H1 (cell line): Measurements from ENCODE around the gene MEGF11. TPM values are rescaled to one million over a fixed set of nuclear protein-coding genes. Genes with fewer than 3 reads are reported as not detected.

Experiments
- CTCF ChIA-PET: fragments of 300-600 bp; sonication (Branson Sonifier 250); formaldehyde crosslinking; loops from one replicate; lab custom pipeline; 2021; ENCODE audit not compliant: partially characterized antibody; lab: Charles Lee
- POLR2A ChIA-PET: fragments of 300-600 bp; sonication (Branson Sonifier 250); formaldehyde crosslinking; loops from one replicate; lab custom pipeline; 2021; ENCODE audit warnings: inconsistent platforms; ENCODE audit not compliant: partially characterized antibody; lab: Charles Lee
- DNase-seq, 2 experiments: peaks; one replicate each; pipeline versions ENCODE4 v3.0.0 to v3.0.0-alpha.2; 2010 to 2022; ENCODE audit warnings: low spot score in 2 of 2, low read depth in 1 of 2, mixed read lengths in 1 of 2
- FAIRE-seq: peaks from 2 replicates; lab custom pipeline; 2011; peaks lifted over from hg19 to GRCh38; lab: Jason Lieb, UNC
- H2AFZ ChIP-seq: 2 replicates; pipeline ENCODE4 v1.8.1; 2012; ENCODE audit warnings: low read length, inconsistent platforms
- H2AK5ac ChIP-seq: 2 replicates; pipeline ENCODE4 v1.6.1; 2013; ENCODE audit warnings: low read depth, low read length
- H2BK120ac ChIP-seq: replicated peaks from 2 replicates; pipeline ENCODE3; 2013; ENCODE audit warnings: low read depth, low read length, inconsistent platforms
- H2BK12ac ChIP-seq: 2 replicates; pipeline ENCODE4 v1.6.1; 2013; ENCODE audit warnings: low read depth, low read length
- H2BK15ac ChIP-seq: 2 replicates; pipeline ENCODE4 v1.6.1; 2013; ENCODE audit warnings: low read length
- H2BK20ac ChIP-seq: 2 replicates; pipeline ENCODE4 v1.6.1; 2013; ENCODE audit warnings: low read length
- H2BK5ac ChIP-seq: 2 replicates; pipeline ENCODE4 v1.6.1; 2013; ENCODE audit warnings: low read depth, low read length
- H3K14ac ChIP-seq: 2 replicates; pipeline ENCODE4 v1.6.1; 2013; ENCODE audit warnings: inconsistent platforms; ENCODE audit not compliant: insufficient read length
- H3K18ac ChIP-seq: 2 replicates; pipeline ENCODE4 v1.6.1; 2013; ENCODE audit warnings: low read length; ENCODE audit errors: extremely low read depth
- H3K23ac ChIP-seq: 2 replicates; pipeline ENCODE4 v1.6.1; 2013; ENCODE audit warnings: inconsistent platforms; ENCODE audit not compliant: insufficient read length
- H3K23me2 ChIP-seq: 2 replicates; pipeline ENCODE4 v1.6.1; 2013; ENCODE audit warnings: low read depth, low read length
- H3K27ac ChIP-seq: 2 replicates; pipeline ENCODE4 v1.6.1; 2011; ENCODE audit warnings: low read depth, low read length, inconsistent platforms
- H3K27me3 ChIP-seq, 4 experiments: replicated peaks in 1 of 4; 1 replicate in 1 of 4; 2 replicates in 3 of 4; pipeline versions ENCODE4 v1.6.1 to v1.8.1; 2011 to 2013; ENCODE audit warnings: low read length in 3 of 4, mild to moderate bottlenecking in 3 of 4, inconsistent platforms in 2 of 4, mixed read lengths in 2 of 4, moderate library complexity in 1 of 4; ENCODE audit not compliant: control insufficient read depth in 3 of 4, insufficient read depth in 3 of 4; ENCODE audit errors: extremely low read depth in 1 of 4
- H3K36me3 ChIP-seq, 4 experiments: 2 replicates each; pipeline versions ENCODE4 v1.6.1 to v1.8.1; 2011 to 2013; ENCODE audit warnings: mild to moderate bottlenecking in 4 of 4, low read length in 3 of 4, moderate library complexity in 2 of 4, control low read depth in 1 of 4, inconsistent platforms in 1 of 4; ENCODE audit not compliant: insufficient read depth in 4 of 4, control insufficient read depth in 2 of 4
- H3K4ac ChIP-seq: replicated peaks from 2 replicates; pipeline ENCODE3; 2013; ENCODE audit warnings: low read length, low read depth, mixed read lengths, inconsistent platforms; ENCODE audit not compliant: insufficient read length
- H3K4me1 ChIP-seq, 4 experiments: replicated peaks in 1 of 4; 1 replicate in 1 of 4; 2 replicates in 3 of 4; pipeline versions ENCODE4 v1.6.1 to v1.8.1; 2011 to 2013; ENCODE audit warnings: low read length in 3 of 4, inconsistent platforms in 2 of 4, mixed read lengths in 1 of 4; ENCODE audit not compliant: insufficient read depth in 4 of 4, control insufficient read depth in 3 of 4
- H3K4me2 ChIP-seq, 2 experiments: 2 replicates each; pipeline versions ENCODE4 v1.6.1 to v1.8.1; 2011 to 2013; ENCODE audit warnings: low read depth in 2 of 2, low read length in 2 of 2, control low read depth in 1 of 2, inconsistent platforms in 1 of 2, mild to moderate bottlenecking in 1 of 2; ENCODE audit not compliant: insufficient read depth in 1 of 2
- H3K4me3 ChIP-seq, 4 experiments: fragments of 200-600, 300-600 bp in 1 of 4; sonication (generic), shearing (Covaris generic), sonication (Bioruptor Twin) in 1 of 4; 2 replicates each; pipeline versions ENCODE4 v1.5.1 to v1.8.1; 2011 to 2016; ENCODE audit warnings: low read length in 4 of 4, low read depth in 3 of 4, control low read depth in 2 of 4, inconsistent platforms in 2 of 4, mild to moderate bottlenecking in 2 of 4, mixed read lengths in 1 of 4, moderate library complexity in 1 of 4; ENCODE audit not compliant: insufficient read depth in 2 of 4; ENCODE audit errors: extremely low read depth in 1 of 4
- H3K56ac ChIP-seq: replicated peaks from 2 replicates; pipeline ENCODE3; 2013; ENCODE audit warnings: low read depth, mild to moderate bottlenecking, mixed read lengths, low read length, inconsistent platforms; ENCODE audit not compliant: insufficient read length
- H3K79me1 ChIP-seq: 2 replicates; pipeline ENCODE4 v1.6.1; 2013; ENCODE audit warnings: low read depth, low read length, control low read depth
- H3K79me2 ChIP-seq, 2 experiments: 2 replicates each; pipeline versions ENCODE4 v1.6.1 to v1.8.1; 2012 to 2013; ENCODE audit warnings: low read length in 2 of 2, mild to moderate bottlenecking in 2 of 2, inconsistent platforms in 1 of 2; ENCODE audit not compliant: insufficient read depth in 2 of 2, control insufficient read depth in 1 of 2
- H3K9ac ChIP-seq, 4 experiments: replicated peaks in 1 of 4; 1 replicate in 1 of 4; 2 replicates in 3 of 4; pipeline versions ENCODE4 v1.6.1 to v1.8.1; 2011 to 2013; ENCODE audit warnings: low read depth in 3 of 4, low read length in 3 of 4, control low read depth in 2 of 4, mild to moderate bottlenecking in 2 of 4, moderate library complexity in 2 of 4, inconsistent platforms in 1 of 4; ENCODE audit errors: extremely low read depth in 1 of 4
- H3K9me3 ChIP-seq, 2 experiments: 2 replicates each; pipeline versions ENCODE4 v1.6.1 to v1.8.1; 2012 to 2013; ENCODE audit warnings: mild to moderate bottlenecking in 2 of 2, moderate library complexity in 2 of 2, control low read depth in 1 of 2, inconsistent platforms in 1 of 2, low read depth in 1 of 2, low read length in 1 of 2, mixed read lengths in 1 of 2; ENCODE audit not compliant: insufficient read depth in 2 of 2
- H4K20me1 ChIP-seq, 2 experiments: replicated peaks in 1 of 2; 2 replicates each; pipeline versions ENCODE3 to v1.8.1; 2011 to 2013; ENCODE audit warnings: inconsistent platforms in 2 of 2, low read length in 2 of 2, mild to moderate bottlenecking in 1 of 2; ENCODE audit not compliant: insufficient read depth in 2 of 2, control insufficient read depth in 1 of 2
- H4K5ac ChIP-seq: 2 replicates; pipeline ENCODE4 v1.6.1; 2013; ENCODE audit warnings: low read length, low read depth, mixed read lengths, inconsistent platforms; ENCODE audit not compliant: insufficient read length
- H4K8ac ChIP-seq: 2 replicates; pipeline ENCODE4 v1.8.0; 2013; ENCODE audit warnings: mild to moderate bottlenecking, moderate library complexity, low read length, inconsistent platforms; ENCODE audit not compliant: insufficient read depth; ENCODE audit errors: extremely low read depth
- H4K91ac ChIP-seq: replicated peaks from 2 replicates; pipeline ENCODE3; 2013; ENCODE audit warnings: low read length, mixed read lengths, inconsistent platforms; ENCODE audit not compliant: insufficient read length
- E2F6 ChIP-seq: IDR thresholded peaks from 2 replicates; pipeline ENCODE4 v1.6.1; 2012; ENCODE audit warnings: inconsistent platforms
- KDM1A ChIP-seq: fragments of 200-600, 300-600 bp; sonication (generic); IDR thresholded peaks from 2 replicates; pipeline ENCODE4 v1.7.1; 2016; ENCODE audit warnings: mild to moderate bottlenecking, low read length, borderline replicate concordance
- MAFK ChIP-seq: IDR thresholded peaks from 2 replicates; pipeline ENCODE4 v1.6.1; 2012; ENCODE audit warnings: low read depth, mild to moderate bottlenecking, improper control_type of control experiment, low read length
- MAX ChIP-seq: IDR thresholded peaks from 2 replicates; pipeline ENCODE4 v1.6.1; 2012; ENCODE audit warnings: inconsistent platforms
- RFX5 ChIP-seq: IDR thresholded peaks from 2 replicates; pipeline ENCODE4 v1.6.1; 2011; ENCODE audit warnings: low read depth, low read length, improper control_type of control experiment, borderline replicate concordance
- SP1 ChIP-seq: IDR thresholded peaks from 2 replicates; pipeline ENCODE4 v1.6.1; 2011; ENCODE audit warnings: low read depth, low read length
- WGBS, 2 experiments: shearing (Covaris generic) in 1 of 2; methylation state at CpG; one replicate each; pipeline versions ENCODE4 v1.1.6 to v1.1.7; 2013 to 2015; ENCODE audit warnings: low lambda C conversion rate in 2 of 2, mixed read lengths in 2 of 2, inconsistent platforms in 1 of 2, low coverage in 1 of 2, missing lambda C conversion rate in 1 of 2; ENCODE audit not compliant: insufficient replicate concordance in 2 of 2, insufficient coverage in 1 of 2, insufficient read length in 1 of 2; ENCODE audit errors: extremely low coverage in 1 of 2, missing lambda C conversion rate in 1 of 2; 5-methylcytosine and 5-hydroxymethylcytosine counted together
- polyA plus RNA-seq, 7 experiments: library from polyadenylated mRNA; depleted of rRNA in 3 of 7; stranded (reverse) in 5 of 7; unstranded in 2 of 7; fragments of >200 nt in 5 of 7; fragments of 200-250 nt in 2 of 7; gene quantifications; 1 replicate in 5 of 7; 2 replicates in 1 of 7; 4 replicates in 1 of 7; pipeline versions ENCODE4 v1.2.1 to v1.2.3, GENCODE V29; 2011 to 2013; ENCODE audit warnings: missing spikeins in 2 of 7, mixed read lengths in 2 of 7
- total RNA-seq: library from RNA; stranded (reverse); fragmentation: NEBNext Ultra II Directional; extraction: Animal tissue kit (Norgen Biotek cat#: 25700); gene quantifications from 2 replicates; pipeline ENCODE4 v1.2.1, GENCODE V29; 2021

The MEGF11 gene
- total and polyA plus RNA-seq, 2 of the 8 experiments (the other 6 are each of a cell fraction or from before 2014, with no cell fraction given): 4.4 to 4.8 TPM

GRCh38 chr15:65956899-65957298, 296.7 kb downstream of the MEGF11 start:
- no peaks in the 10 kb centered on the region for H3K23me2 ChIP-seq
- H3K4ac ChIP-seq: no peak overlapping the region
- no peak overlapping the region for H3K18ac ChIP-seq
- no peak overlapping the region for H2BK12ac ChIP-seq
- H3K4me1 ChIP-seq: peaks cover 4 to 14% (median 10%) of the 10 kb centered on the region in 4 experiments; a peak in 6 of 7 replicates
- CTCF ChIA-PET: interaction anchor here (1.9 kb wide), 1 partner anchor 11 kb away, joined by 8 read pairs; no protein-coding TSS in a partner anchor
- H2BK15ac ChIP-seq: no peak overlapping the region
- WGBS, 2 experiments: 93% methylated on average over 3 of the region's 3 CpGs; no CpG with 5 or more reads in 1 of the 2 experiments
- H4K91ac ChIP-seq: no peak overlapping the region
- POLR2A ChIA-PET: interaction anchor here (1.0 to 1.4 kb wide), 2 partner anchors 14 to 22 kb away, joined by 3 to 7 read pairs; no protein-coding TSS in a partner anchor
- H3K23ac ChIP-seq: no peak overlapping the region
- no peaks in the 10 kb centered on the region for H3K36me3 ChIP-seq
- no peak overlapping the region for H4K8ac ChIP-seq
- no peak overlapping the region for H3K56ac ChIP-seq
- no peak overlapping the region for H2AFZ ChIP-seq
- no peak overlapping the region for H3K9ac ChIP-seq
- H4K20me1 ChIP-seq: no peaks in the 10 kb centered on the region
- TF ChIP-seq MAFK (no peak), MAX (no peak), E2F6 (no peak), KDM1A (no peak), RFX5 (no peak), SP1 (no peak)
- H2AK5ac ChIP-seq: no peak overlapping the region
- H3K4me3 ChIP-seq: no peak overlapping the region
- no peaks in the 10 kb centered on the region for H3K79me1 ChIP-seq
- no peak overlapping the region for H2BK20ac ChIP-seq
- H2BK120ac ChIP-seq: no peak overlapping the region
- H3K27ac ChIP-seq: no peak overlapping the region
- FAIRE-seq: no peak
- no peaks in the 10 kb centered on the region for H3K9me3 ChIP-seq
- H3K27me3 ChIP-seq: peaks cover 0 to 2% (median 0%) of the 10 kb centered on the region in 4 experiments; a peak in 1 of 7 replicates
- no peak overlapping the region for H3K4me2 ChIP-seq
- H2BK5ac ChIP-seq: no peak overlapping the region
- no peak overlapping the region for H3K14ac ChIP-seq
- no peak overlapping the region for H4K5ac ChIP-seq
- no peaks in the 10 kb centered on the region for H3K79me2 ChIP-seq
- no peak for DNase-seq
